ENCODE measurements around the gene CRX. TPM values are rescaled to one million over a fixed set of nuclear protein-coding genes. Genes with fewer than 3 reads are reported as not detected.
"Not testable (repeated sequence)": the region's sequence is repeated elsewhere in the genome, so short reads cannot be mapped to it uniquely, and the experiment has no call there.

Gene CRX
- total RNA-seq, 1 donor from 2014 or later = not detected

GRCh38 chr19:47853003-47853402 lies 31.3 kb downstream of the CRX start:
- Mint-ChIP-seq H3K27me3 (ENCODE audit: unreplicated experiment) (peaks cover 54% of the 10 kb centered on the region), H3K4me1 (ENCODE audit: unreplicated experiment) (peaks cover 8% of the 10 kb centered on the region)
- no peak for DNase-seq (ENCODE audit: extremely low spot score, unreplicated experiment)

GRCh38 chr19:47854459-47854858 lies 32.7 kb downstream of the CRX start:
- no peaks in the 10 kb centered on the region for H3K9me3 Mint-ChIP-seq (ENCODE audit: unreplicated experiment)
- H3K36me3 Mint-ChIP-seq (ENCODE audit: unreplicated experiment) = no peaks in the 10 kb centered on the region
- H3K27me3 Mint-ChIP-seq (ENCODE audit: unreplicated experiment) = peaks cover 40% of the 10 kb centered on the region

More at GRCh38 chr19:47853003-47853402, 31.3 kb downstream of the CRX start:
- Mint-ChIP-seq H3K27ac (ENCODE audit: unreplicated experiment) (no peak overlapping the region), H3K4me3 (ENCODE audit: unreplicated experiment) (no peak overlapping the region), H3K36me3 (ENCODE audit: unreplicated experiment) (no peaks in the 10 kb centered on the region), H3K9me3 (ENCODE audit: unreplicated experiment) (no peaks in the 10 kb centered on the region)
- TF ChIP-seq CTCF (IDR thresholded peaks at IDR 0.05) = no peak

GRCh38 chr19:47858231-47858630 lies 36.5 kb downstream of the CRX start:
- H3K4me3 Mint-ChIP-seq (ENCODE audit: unreplicated experiment); DNase-seq (ENCODE audit: extremely low spot score, unreplicated experiment); H3K36me3 Mint-ChIP-seq (ENCODE audit: unreplicated experiment); H3K4me1 Mint-ChIP-seq (ENCODE audit: unreplicated experiment); H3K27ac Mint-ChIP-seq (ENCODE audit: unreplicated experiment); H3K9me3 Mint-ChIP-seq (ENCODE audit: unreplicated experiment): not testable (repeated sequence)
- peaks cover 18% of the 10 kb centered on the region for H3K27me3 Mint-ChIP-seq (ENCODE audit: unreplicated experiment)

More at GRCh38 chr19:47854459-47854858, 32.7 kb downstream of the CRX start:
- TF ChIP-seq CTCF (IDR thresholded peaks at IDR 0.05) = no peak
- Mint-ChIP-seq H3K4me1 (ENCODE audit: unreplicated experiment) (peaks cover 6% of the 10 kb centered on the region), H3K27ac (ENCODE audit: unreplicated experiment) (no peak overlapping the region), H3K4me3 (ENCODE audit: unreplicated experiment) (no peak overlapping the region)
- no peak for DNase-seq (ENCODE audit: extremely low spot score, unreplicated experiment)

- H3K4me1 Mint-ChIP-seq (ENCODE audit: unreplicated experiment); H3K36me3 Mint-ChIP-seq (ENCODE audit: unreplicated experiment); H3K27ac Mint-ChIP-seq (ENCODE audit: unreplicated experiment); DNase-seq (ENCODE audit: extremely low spot score, unreplicated experiment); H3K4me3 Mint-ChIP-seq (ENCODE audit: unreplicated experiment); H3K9me3 Mint-ChIP-seq (ENCODE audit: unreplicated experiment): not testable (repeated sequence)
- peaks cover 13% of the 10 kb centered on the region for H3K27me3 Mint-ChIP-seq (ENCODE audit: unreplicated experiment)
Measured at GRCh38 chr19:47858646-47859285, 37.0 kb downstream of the CRX start, which contains the start of gene TPRX2. TSS of gene TPRX2 (plus strand) at chr19:47859235. CDS start at chr19:47859247, 12 bp downstream.

GRCh38 chr19:47859838-47860237 lies 38.1 kb downstream of the CRX start:
- not testable (repeated sequence) for H3K4me3 Mint-ChIP-seq (ENCODE audit: unreplicated experiment); H3K4me1 Mint-ChIP-seq (ENCODE audit: unreplicated experiment)

GRCh38 chr19:47860602-47861297 lies 39.0 kb downstream of the CRX start:
- TF ChIP-seq CTCF (IDR thresholded peaks at IDR 0.05) = no peak
- H3K36me3 Mint-ChIP-seq (ENCODE audit: unreplicated experiment) = no peaks in the 10 kb centered on the region
- H3K4me1 Mint-ChIP-seq (ENCODE audit: unreplicated experiment) = no peaks in the 10 kb centered on the region
- peaks cover 4% of the 10 kb centered on the region for H3K27me3 Mint-ChIP-seq (ENCODE audit: unreplicated experiment)
- no peak for DNase-seq (ENCODE audit: extremely low spot score, unreplicated experiment)
- no peaks in the 10 kb centered on the region for H3K9me3 Mint-ChIP-seq (ENCODE audit: unreplicated experiment)
- no peak overlapping the region for H3K27ac Mint-ChIP-seq (ENCODE audit: unreplicated experiment)
- H3K4me3 Mint-ChIP-seq (ENCODE audit: unreplicated experiment) = no peak overlapping the region

More at GRCh38 chr19:47859838-47860237, 38.1 kb downstream of the CRX start:
- not testable (repeated sequence) for H3K27ac Mint-ChIP-seq (ENCODE audit: unreplicated experiment); H3K9me3 Mint-ChIP-seq (ENCODE audit: unreplicated experiment); H3K36me3 Mint-ChIP-seq (ENCODE audit: unreplicated experiment); DNase-seq (ENCODE audit: extremely low spot score, unreplicated experiment); H3K27me3 Mint-ChIP-seq (ENCODE audit: unreplicated experiment)
